GM19463 (cell line): Measurements from ENCODE around the gene U2AF1L4.

Experiments used
- ATAC-seq: cut with Tn5 transposase; IDR thresholded peaks from one replicate; pipeline ENCODE4 v1.9.1; 2021; ENCODE audit warnings: mild to moderate bottlenecking, moderate library complexity; ENCODE audit not compliant: unreplicated experiment

U2AF1L4 gene

GRCh38 chr19:35742121-35742724 is 3.0 kb downstream of the U2AF1L4 start, which contains the start of gene IGFLR1:
Gene IGFLR1 (minus strand): TSS chr19:35742452. CDS start chr19:35741180, 1,272 bp downstream.
- ATAC-seq: no peak

DNA sequence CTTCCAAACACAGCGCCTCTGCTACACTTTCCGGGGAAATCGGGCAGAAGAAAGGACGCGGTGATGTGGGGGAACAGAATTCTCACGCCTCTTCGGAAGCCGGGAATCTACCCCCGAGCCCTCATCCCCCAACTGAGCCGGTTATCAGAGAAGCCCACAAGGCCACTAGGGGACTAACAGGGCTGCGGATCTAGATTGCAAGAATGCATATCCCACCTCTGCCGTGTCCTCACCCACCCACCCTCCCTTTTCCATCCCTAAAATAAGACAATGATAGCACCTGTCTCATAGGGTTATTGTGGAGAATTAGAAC is 4.1 kb downstream of the U2AF1L4 start:
- ATAC-seq: no peak

- peak; percentile 62 for ATAC-seq
Observed at GRCh38 chr19:35740423-35741202, 4.6 kb downstream of the U2AF1L4 start.

GRCh38 chr19:35740108-35740422 is 5.2 kb downstream of the U2AF1L4 start:
- peak; percentile 16 for ATAC-seq

GRCh38 chr19:35739275-35740107 is 5.7 kb downstream of the U2AF1L4 start:
- ATAC-seq: no peak

DNA sequence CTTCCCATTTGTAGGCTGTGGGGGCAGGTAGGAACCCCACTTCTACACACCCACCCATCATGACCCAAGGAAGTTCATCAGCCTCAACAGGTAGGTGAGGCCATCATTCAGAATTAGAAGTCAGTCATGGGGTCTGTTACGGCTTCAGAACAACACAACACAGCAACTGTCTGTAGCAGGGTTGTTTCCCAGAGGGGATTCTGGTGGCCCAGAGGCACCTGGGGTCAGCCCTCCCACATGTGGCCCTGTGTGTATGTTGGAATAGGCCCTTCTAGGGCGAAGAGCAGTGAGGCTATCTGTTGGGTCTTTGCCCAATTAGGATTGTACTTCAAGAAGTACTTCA is 6.4 kb downstream of the U2AF1L4 start:
- no peak for ATAC-seq

DNA sequence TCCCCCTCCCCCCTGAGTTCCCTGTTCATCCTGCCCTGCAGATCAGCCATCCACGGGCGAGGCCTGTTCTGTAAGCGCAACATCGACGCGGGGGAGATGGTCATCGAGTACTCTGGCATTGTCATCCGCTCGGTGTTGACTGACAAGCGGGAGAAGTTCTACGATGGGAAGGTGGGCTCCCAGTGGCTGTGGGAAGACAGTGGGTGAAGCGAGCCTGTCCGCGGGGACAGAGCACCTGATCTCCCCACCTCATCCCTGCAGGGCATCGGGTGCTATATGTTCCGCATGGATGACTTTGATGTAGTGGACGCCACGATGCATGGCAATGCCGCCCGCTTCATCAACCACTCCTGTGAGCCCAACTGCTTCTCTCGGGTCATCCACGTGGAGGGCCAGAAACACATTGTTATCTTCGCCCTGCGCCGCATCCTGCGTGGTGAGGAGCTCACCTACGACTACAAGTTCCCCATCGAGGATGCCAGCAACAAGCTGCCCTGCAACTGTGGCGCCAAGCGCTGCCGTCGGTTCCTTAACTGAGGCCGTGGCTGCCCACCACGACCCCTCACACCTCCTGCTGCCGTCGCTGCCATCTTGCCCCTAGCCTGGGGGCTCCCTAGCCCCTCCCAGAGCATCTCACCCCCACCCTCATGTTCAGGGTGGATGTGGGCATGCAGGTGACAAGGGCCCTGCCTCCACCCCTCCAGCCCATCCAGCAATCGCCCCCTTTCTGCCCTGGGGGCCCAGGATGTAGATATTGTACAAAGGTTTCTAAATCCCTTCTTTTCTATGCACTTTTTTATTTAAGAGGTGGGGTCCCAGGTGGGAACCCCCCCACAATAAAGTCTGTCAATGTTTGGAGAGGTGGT is 7.0 kb downstream of the U2AF1L4 start:
- ATAC-seq: no peak

DNA sequence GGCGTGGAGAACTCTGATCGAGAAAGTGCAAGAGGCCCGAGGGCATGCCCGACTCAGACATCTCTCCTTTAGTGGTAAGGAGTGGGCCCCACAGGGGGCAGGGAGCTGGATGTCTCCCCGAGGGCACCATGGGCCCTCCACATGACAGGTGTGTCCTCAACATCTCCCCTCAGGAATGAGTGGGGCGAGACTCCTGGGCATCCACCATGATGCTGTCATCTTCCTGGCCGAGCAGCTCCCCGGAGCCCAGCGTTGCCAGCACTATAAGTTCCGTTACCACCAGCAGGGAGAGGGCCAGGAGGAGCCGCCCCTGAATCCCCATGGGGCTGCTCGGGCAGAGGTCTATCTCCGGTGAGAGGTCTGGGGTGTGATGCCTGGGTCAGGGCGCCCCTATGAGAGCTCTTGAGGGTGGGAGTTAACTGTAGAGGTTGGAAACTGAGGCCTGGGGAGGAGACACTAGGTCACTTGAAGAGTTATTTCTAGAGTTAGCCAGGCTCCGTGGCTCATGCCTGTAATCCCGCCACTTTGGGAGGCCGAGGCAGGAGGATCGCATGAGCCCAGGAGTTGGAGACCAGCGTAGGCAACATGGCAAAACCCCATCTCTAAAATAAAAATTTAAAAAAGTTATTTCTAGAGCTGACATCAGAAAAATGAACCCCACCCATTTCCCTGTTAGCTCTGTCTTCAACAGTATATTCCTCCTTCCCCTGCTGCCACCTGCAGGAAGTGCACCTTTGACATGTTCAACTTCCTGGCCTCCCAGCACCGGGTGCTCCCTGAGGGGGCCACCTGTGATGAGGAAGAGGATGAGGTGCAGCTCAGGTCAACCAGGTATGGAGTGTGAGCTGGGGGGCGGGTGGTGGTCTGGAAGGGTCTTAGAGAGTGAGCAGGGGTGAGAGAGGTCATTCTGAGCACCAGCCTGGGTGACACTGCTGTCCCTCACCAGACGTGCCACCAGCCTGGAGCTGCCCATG is 8.0 kb downstream of the U2AF1L4 start:
- no peak for ATAC-seq

GRCh38 chr19:35734889-35735288 is 10.3 kb downstream of the U2AF1L4 start:
- no peak for ATAC-seq

DNA sequence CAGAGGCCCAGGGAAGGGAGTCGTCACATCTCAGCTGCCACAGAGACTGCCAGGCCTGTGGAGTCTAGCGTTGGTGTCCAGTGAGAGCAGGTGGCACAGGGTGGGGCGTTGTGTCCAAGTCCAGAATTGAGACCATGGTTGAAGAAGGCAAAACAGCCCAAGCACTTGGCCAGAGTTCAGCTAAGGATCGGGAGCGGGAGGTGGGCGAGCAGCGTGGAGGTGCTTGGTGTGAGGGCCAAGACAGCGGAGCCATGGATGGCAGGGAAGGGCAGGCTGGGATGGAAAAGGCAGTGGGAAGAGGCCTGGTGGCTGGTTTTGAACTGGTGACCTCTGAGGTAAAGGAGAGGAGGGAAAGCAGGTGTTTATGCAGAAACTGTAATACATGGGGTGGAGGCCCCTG is 10.9 kb downstream of the U2AF1L4 start:
- no peak for ATAC-seq

- no peak for ATAC-seq
Observed at GRCh38 chr19:35733180-35734125, 11.8 kb downstream of the U2AF1L4 start.

DNA sequence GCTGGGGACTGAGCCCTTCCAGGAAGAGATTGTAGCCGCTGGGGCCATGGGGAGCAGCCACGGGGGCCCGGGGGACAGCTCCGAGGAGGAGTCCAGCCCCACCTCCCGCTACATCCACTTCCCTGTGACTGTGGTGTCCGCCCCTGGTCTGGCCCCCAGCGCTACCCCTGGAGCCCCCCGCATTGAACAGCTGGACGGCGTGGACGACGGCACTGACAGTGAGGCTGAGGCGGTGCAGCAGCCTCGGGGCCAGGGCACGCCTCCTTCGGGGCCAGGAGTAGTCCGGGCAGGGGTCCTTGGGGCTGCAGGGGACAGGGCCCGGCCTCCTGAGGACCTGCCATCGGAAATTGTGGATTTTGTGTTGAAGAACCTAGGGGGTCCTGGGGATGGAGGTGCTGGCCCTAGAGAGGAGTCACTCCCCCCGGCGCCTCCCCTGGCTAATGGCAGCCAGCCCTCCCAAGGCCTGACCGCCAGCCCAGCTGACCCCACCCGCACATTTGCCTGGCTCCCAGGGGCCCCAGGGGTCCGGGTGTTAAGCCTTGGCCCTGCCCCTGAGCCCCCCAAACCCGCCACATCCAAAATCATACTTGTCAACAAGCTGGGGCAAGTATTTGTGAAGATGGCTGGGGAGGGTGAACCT is 12.6 kb downstream of the U2AF1L4 start:
- no peak for ATAC-seq

GRCh38 chr19:35731779-35732405 is 13.3 kb downstream of the U2AF1L4 start:
- ATAC-seq: no peak

DNA sequence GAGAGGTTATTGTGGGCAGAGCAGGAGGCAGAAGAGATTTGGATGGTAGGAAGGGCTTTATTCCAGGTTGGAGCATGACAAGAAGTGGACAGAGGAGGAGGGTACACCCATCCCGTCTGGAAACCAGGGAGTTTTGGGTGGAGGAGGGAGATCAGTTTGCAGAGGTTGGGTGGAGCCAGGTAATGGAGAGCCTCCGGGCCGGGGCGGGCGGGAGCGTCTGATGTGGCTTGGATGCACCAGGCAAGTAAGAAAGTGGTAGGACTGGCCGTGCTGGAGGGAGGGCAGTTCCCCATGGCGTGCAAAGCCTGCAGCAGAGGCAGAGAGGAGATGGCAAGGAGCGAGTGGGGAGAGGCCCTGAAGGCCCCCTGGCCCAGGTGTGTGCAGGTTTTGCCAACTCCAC is 13.9 kb downstream of the U2AF1L4 start:
- no peak for ATAC-seq

DNA sequence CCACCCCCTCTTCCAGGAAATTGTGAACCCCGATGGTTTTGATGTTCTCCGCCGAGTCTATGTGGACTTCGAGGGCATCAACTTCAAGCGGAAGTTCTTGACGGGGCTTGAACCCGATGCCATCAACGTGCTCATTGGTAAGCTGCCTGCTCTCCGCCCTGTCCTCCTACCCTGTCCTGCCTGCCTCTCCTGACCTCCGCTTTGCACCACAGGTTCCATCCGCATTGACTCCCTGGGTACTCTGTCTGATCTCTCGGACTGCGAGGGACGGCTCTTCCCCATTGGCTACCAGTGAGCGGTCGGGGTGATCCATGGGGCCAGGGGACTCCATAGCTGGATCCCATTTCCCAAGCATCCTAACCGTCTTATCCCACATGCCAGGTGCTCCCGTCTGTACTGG is 14.9 kb downstream of the U2AF1L4 start:
- no peak for ATAC-seq

DNA sequence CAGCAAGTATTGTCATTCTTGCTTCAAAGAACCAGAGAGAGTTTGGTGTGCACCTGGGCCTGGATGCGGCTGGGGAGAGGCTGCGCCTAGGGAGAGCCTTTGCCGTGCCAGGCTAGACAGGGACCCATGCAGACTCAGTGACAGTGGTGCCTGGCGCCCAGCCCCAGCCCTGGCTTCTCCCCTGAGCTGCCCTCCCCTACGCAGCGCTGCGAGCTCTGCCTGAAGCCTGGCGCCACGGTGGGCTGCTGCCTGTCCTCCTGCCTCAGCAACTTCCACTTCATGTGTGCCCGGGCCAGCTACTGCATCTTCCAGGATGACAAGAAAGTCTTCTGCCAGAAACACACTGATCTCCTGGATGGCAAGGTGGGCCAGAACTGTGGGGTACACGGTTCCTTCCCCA is 15.5 kb downstream of the U2AF1L4 start:
- ATAC-seq: no peak

DNA sequence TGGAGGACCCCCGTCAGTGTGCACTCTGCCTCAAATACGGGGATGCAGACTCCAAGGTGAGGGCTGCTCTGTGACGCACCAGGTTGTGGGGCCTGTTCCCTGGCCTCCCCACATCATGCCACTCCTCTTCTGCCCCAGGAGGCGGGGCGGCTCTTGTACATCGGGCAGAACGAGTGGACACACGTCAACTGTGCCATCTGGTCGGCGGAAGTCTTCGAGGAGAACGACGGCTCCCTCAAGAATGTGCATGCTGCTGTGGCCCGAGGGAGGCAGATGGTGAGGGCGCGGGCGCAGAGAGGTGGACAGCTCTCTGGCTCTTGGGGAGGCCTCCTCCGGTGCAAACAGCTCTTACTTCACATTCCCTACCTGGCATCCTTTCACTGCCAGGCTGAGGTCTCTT is 16.2 kb downstream of the U2AF1L4 start:
- ATAC-seq: no peak
